ENCODE results near the gene POU5F1.

GRCh38 chr6:31121131-31121790, 49.2 kb downstream of the POU5F1 start:
- TF ChIP-seq CTCF (IDR thresholded peaks at IDR 0.05) = no peak
- TF ChIP-seq POLR2A (IDR thresholded peaks at IDR 0.05) = no peak
